Measurements from ENCODE around the gene VIPR2. TPM values are rescaled to one million over a fixed set of nuclear protein-coding genes. Genes with fewer than 3 reads are reported as not detected.

VIPR2 gene
- total RNA-seq, 4 donors from 2014 or later = 1.8 to 3.7 (median 2.7) TPM

DNA sequence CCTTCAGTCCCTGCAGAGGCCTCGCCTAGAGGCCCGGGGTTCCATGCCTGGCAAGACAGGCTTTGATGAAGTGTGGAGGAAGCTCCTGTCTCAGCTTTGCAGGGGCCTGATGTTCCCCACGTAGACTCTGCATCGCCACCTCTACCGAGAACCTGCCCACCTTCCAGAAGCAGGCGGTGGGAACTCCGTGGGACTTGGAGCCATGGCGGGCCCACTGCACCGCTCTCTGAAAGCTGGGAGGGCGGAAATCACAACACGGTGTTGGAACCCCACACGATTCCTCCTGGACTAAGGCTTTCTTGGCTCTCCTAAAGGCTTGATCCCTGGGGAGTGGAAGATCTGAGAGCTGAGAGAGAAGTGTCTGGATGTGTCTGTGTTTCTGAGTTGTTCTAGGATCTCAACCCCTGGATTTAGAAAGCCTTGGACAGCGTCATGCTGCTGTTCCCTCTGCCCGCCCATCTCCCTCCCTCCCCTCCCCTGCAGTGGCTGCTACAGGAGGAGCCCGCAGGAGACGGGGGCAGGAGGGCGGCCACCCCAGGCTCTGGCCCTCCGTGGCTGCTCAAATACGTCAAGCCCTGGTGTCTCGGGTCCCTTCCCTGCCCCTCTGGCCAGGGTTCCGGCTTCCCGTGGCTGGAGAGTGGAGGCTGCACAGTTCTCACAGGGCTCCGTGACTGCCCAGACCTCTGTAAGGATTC, 79.7 kb downstream of the VIPR2 start:
- H3K36me3 ChIP-seq = no peaks in the 10 kb centered on the region
- H3K4me3 ChIP-seq = no peak overlapping the region
- H3K4me1 ChIP-seq = peaks cover 0 to 18% (median 1%) of the 10 kb centered on the region in 4 donors
- DNase-seq = no peak
- WGBS, 2 donors (ENCODE audit: low coverage in 1 of 2) = 85 to 100% methylated on average over 1 to 23 of the region's 23 CpGs
- TF ChIP-seq, protein P1, sequence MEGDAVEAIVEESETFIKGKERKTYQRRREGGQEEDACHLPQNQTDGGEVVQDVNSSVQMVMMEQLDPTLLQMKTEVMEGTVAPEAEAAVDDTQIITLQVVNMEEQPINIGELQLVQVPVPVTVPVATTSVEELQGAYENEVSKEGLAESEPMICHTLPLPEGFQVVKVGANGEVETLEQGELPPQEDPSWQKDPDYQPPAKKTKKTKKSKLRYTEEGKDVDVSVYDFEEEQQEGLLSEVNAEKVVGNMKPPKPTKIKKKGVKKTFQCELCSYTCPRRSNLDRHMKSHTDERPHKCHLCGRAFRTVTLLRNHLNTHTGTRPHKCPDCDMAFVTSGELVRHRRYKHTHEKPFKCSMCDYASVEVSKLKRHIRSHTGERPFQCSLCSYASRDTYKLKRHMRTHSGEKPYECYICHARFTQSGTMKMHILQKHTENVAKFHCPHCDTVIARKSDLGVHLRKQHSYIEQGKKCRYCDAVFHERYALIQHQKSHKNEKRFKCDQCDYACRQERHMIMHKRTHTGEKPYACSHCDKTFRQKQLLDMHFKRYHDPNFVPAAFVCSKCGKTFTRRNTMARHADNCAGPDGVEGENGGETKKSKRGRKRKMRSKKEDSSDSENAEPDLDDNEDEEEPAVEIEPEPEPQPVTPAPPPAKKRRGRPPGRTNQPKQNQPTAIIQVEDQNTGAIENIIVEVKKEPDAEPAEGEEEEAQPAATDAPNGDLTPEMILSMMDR (IDR thresholded peaks at IDR 0.05) = no peak
- TF ChIP-seq EP300 (IDR thresholded peaks at IDR 0.05; ENCODE audit: low read depth) = no peak
- no peak for TF ChIP-seq POLR2A (IDR thresholded peaks at IDR 0.05)
- no peak for TF ChIP-seq POLR2AphosphoS5 (IDR thresholded peaks at IDR 0.05)
- intact Hi-C loops (cut with DNase I; ENCODE audit: low total_unique reads) (no loop called here), in situ Hi-C loops (cut with MboI; ENCODE audit: low pct_ligation_motif_present in 1 of 4, low pct_unique_long_range_greater_than_20kb in 1 of 4, low sequenced_read_pairs in 3 of 4) (no loop called here)
- H3K27me3 ChIP-seq = no peaks in the 10 kb centered on the region
- no peak overlapping the region for H3K27ac ChIP-seq
- H3K9me3 ChIP-seq = no peaks in the 10 kb centered on the region

DNA sequence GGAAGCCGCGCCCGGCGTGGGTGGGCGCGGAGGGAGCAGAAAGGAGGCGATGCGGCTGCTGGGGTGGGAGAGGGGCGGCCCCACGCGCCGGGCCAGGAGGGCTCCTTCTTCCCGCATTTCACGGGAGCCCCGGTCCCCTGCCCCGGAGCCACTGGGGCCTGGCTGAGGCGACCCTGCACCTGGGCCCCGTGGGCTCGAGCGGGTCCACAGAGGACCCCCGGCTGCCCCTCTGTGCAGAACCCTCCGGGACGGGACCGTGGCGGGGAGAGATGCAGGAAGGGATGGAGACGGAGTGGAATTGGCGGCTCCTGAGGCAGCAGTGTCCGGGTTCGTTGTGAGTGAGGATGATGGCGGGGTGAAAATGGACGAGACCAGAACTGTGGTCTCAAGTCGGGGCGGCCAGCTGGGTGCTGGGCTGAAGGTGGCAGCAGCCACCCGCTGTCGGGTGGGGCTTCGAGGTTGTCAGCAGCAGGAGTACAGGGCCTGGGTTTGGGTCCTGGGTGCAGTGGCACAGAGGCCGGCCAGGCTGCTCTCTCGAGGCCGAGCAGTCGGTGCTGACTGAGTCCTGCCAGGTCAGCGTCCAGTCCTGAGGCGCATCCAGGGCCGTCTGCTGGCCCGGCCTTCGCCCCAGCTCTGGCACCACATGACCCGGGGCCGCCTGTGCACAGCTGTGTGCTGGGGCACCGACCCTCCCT, 80.4 kb downstream of the VIPR2 start:
- Histone ChIP-seq H3K9me3 (no peaks in the 10 kb centered on the region), H3K4me1 (peaks cover 0 to 14% (median 0%) of the 10 kb centered on the region in 4 donors), H3K4me3 (no peak overlapping the region), H3K36me3 (no peaks in the 10 kb centered on the region), H3K27me3 (no peaks in the 10 kb centered on the region), H3K27ac (no peak overlapping the region)
- no peak for DNase-seq
- in situ Hi-C loops (cut with MboI; ENCODE audit: low pct_ligation_motif_present in 1 of 4, low pct_unique_long_range_greater_than_20kb in 1 of 4, low sequenced_read_pairs in 3 of 4) = no loop called here
- TF ChIP-seq EP300 (IDR thresholded peaks at IDR 0.05; ENCODE audit: low read depth) (no peak), POLR2AphosphoS5 (IDR thresholded peaks at IDR 0.05) (no peak), POLR2A (IDR thresholded peaks at IDR 0.05) (no peak)
- TF ChIP-seq, protein P1 (IDR thresholded peaks at IDR 0.05) = no peak
- intact Hi-C loops (cut with DNase I; ENCODE audit: low total_unique reads) = no loop called here
- 94 to 97% methylated on average over 10 to 48 of the region's 48 CpGs for WGBS, 2 donors (ENCODE audit: low coverage in 1 of 2)

DNA sequence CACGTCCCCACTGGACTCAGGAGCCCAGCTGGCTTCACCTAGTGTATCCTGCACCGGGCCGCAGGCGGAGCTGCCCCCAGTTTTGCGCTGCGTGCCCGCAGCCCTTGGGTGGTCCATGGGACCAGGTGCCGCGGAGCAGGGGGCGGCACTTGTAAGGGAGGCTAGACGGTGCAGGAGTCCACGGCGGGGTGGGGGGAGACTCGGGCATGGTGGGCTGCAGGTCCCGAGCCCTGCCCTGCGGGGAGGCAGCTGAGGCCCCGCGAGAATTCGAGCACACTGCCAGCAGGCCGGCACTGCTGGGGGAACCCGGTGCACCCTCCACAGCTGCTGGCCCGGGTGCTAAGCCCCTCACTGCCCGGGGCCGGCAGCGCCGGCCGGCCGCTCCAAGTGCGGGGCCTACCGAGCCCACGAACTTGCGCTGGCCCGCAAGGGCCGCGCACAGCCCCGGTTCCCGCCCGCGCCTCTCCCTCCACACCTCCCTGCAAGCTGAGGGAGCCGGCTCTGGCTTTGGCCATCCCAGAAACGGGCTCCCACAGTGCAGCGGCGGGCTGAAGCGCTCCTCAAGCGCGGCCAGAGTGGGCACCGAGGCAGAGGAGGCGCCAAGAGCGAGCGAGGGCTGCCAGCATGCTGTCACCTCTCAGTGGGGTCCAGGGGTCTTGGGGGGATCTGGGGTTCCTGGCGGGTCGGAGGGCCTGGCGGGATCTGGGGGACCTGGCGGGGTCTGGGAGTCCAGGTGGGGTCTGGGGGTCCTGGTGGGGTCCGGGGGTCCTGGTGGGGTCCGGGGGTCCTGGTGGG, 81.4 kb downstream of the VIPR2 start:
- Histone ChIP-seq H3K27me3 (no peaks in the 10 kb centered on the region), H3K9me3 (no peaks in the 10 kb centered on the region), H3K4me3 (no peak overlapping the region), H3K27ac (no peak overlapping the region), H3K36me3 (no peaks in the 10 kb centered on the region), H3K4me1 (peaks cover 0 to 6% (median 0%) of the 10 kb centered on the region in 4 donors)
- WGBS, 2 donors (ENCODE audit: low coverage in 1 of 2) = 90% methylated on average over 28 of the region's 56 CpGs; no CpG with 5 or more reads in 1 of the 2 donors
- TF ChIP-seq POLR2AphosphoS5 (IDR thresholded peaks at IDR 0.05) (no peak), EP300 (IDR thresholded peaks at IDR 0.05; ENCODE audit: low read depth) (no peak)
- intact Hi-C loops (cut with DNase I; ENCODE audit: low total_unique reads) (no loop called here), in situ Hi-C loops (cut with MboI; ENCODE audit: low pct_ligation_motif_present in 1 of 4, low pct_unique_long_range_greater_than_20kb in 1 of 4, low sequenced_read_pairs in 3 of 4) (no loop called here)
- DNase-seq = no peak

DNA sequence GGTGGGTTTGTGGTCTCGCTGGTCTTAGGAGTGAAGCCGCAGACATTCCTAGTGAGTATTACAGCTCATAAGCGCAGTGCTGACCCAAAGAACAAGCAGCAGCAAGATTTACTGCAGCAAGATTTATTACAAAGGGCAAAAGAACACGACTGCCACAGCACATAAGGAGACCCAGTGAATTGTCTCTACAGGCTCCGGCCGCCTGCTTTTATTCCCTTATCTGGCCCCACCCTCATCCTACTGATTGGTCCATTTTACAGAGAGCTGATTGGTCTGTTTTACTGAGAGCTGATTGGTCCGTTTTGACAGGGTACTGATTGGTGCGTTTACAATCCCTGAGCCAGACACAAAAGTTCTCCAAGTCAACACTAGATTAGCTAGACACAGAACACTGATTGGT, 82.1 kb downstream of the VIPR2 start:
- TF ChIP-seq EP300 (IDR thresholded peaks at IDR 0.05; ENCODE audit: low read depth) (no peak), POLR2AphosphoS5 (IDR thresholded peaks at IDR 0.05) (no peak), POLR2A (IDR thresholded peaks at IDR 0.05) (no peak)
- TF ChIP-seq, protein P1 (IDR thresholded peaks at IDR 0.05) = no peak
- no peak for DNase-seq
- intact Hi-C loops (cut with DNase I; ENCODE audit: low total_unique reads) = no loop called here

More for the DNA sequence above, 82.1 kb downstream of the VIPR2 start:
- Histone ChIP-seq H3K4me3 (no peak overlapping the region), H3K4me1 (no peaks in the 10 kb centered on the region), H3K27me3 (no peaks in the 10 kb centered on the region), H3K9me3 (no peaks in the 10 kb centered on the region), H3K27ac (no peak overlapping the region), H3K36me3 (no peaks in the 10 kb centered on the region)
- 85 to 88% methylated on average over 5 to 8 of the region's 8 CpGs for WGBS, 2 donors (ENCODE audit: low coverage in 1 of 2)
- in situ Hi-C loops (cut with MboI; ENCODE audit: low pct_ligation_motif_present in 1 of 4, low pct_unique_long_range_greater_than_20kb in 1 of 4, low sequenced_read_pairs in 3 of 4) = no loop called here
